Gastroesophageal sphincter (tissue), 3 donors: Measurements from ENCODE around the gene DBR1.

ENCODE experiments used
- POLR2A ChIP-seq, 2 donors: fragments of 450-650 bp; IDR thresholded peaks; one replicate each; pipeline ENCODE4 v1.6.1; 2017; ENCODE audit warnings: antibody characterized with exemption in 2 of 2, mild to moderate bottlenecking in 2 of 2, moderate library complexity in 1 of 2
- TF ChIP-seq, protein P1 (sequence below), 4 experiments: fragments of 200-600 bp in 2 of 4; fragments of 450-650 bp in 2 of 4; sonication (generic) in 1 of 4; IDR thresholded peaks; one replicate each; pipeline ENCODE4 v1.5.1; 2017 to 2019; ENCODE audit warnings: antibody characterized with exemption in 4 of 4, mild to moderate bottlenecking in 2 of 4, moderate library complexity in 2 of 4

- no peak for TF ChIP-seq POLR2A (IDR thresholded peaks at IDR 0.05)
- TF ChIP-seq, protein P1, sequence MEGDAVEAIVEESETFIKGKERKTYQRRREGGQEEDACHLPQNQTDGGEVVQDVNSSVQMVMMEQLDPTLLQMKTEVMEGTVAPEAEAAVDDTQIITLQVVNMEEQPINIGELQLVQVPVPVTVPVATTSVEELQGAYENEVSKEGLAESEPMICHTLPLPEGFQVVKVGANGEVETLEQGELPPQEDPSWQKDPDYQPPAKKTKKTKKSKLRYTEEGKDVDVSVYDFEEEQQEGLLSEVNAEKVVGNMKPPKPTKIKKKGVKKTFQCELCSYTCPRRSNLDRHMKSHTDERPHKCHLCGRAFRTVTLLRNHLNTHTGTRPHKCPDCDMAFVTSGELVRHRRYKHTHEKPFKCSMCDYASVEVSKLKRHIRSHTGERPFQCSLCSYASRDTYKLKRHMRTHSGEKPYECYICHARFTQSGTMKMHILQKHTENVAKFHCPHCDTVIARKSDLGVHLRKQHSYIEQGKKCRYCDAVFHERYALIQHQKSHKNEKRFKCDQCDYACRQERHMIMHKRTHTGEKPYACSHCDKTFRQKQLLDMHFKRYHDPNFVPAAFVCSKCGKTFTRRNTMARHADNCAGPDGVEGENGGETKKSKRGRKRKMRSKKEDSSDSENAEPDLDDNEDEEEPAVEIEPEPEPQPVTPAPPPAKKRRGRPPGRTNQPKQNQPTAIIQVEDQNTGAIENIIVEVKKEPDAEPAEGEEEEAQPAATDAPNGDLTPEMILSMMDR (IDR thresholded peaks at IDR 0.05) = no peak
Measured at GRCh38 chr3:138220788-138221187, 46.1 kb upstream of the DBR1 start.
